PC-9 (cell line): ENCODE data around the gene TRIM36. TPM values are rescaled to one million over a fixed set of nuclear protein-coding genes. Genes with fewer than 3 reads are reported as not detected.

Experiments
- BruUV-seq: library from RNA; stranded (reverse); fragments of 400-500 nt; replicated peaks from 2 replicates; lab custom pipeline; 2021; lab: Mats Ljungman, UMichigan
- CTCF ChIA-PET: fragments of 300-600 bp; sonication (Branson Sonifier 250); formaldehyde crosslinking; loops from one replicate; lab custom pipeline; 2022; ENCODE audit warnings: antibody characterized with exemption; lab: Charles Lee
- POLR2A ChIA-PET: fragments of 300-600 bp; sonication (Branson Sonifier 250); formaldehyde crosslinking; loops from one replicate; lab custom pipeline; 2022; ENCODE audit warnings: antibody characterized with exemption; ENCODE audit not compliant: unreplicated experiment; lab: Charles Lee
- DNase-seq, 2 experiments: peaks; one replicate each; pipeline versions ENCODE4 v3.0.0 to v3.0.0-alpha.2; 2015 to 2022; ENCODE audit warnings: mixed read lengths in 1 of 2
- H2AFZ ChIP-seq: fragments of 200-600 bp; sonication (generic); 2 replicates; pipeline ENCODE4 v1.8.1; 2017; ENCODE audit warnings: antibody characterized with exemption
- H3F3A ChIP-seq: fragments of 200-600 bp; sonication (generic); 2 replicates; pipeline ENCODE4 v1.8.1; 2017; ENCODE audit warnings: antibody characterized with exemption, mild to moderate bottlenecking, low read depth; ENCODE audit not compliant: insufficient read depth
- H3K27ac ChIP-seq: fragments of 200-600 bp; sonication (generic); 2 replicates; pipeline ENCODE4 v1.6.1; 2016; ENCODE audit warnings: mixed run types
- H3K27me3 ChIP-seq: fragments of 200-600 bp; sonication (generic); 2 replicates; pipeline ENCODE4 v1.6.1; 2016; ENCODE audit warnings: low read depth, mixed run types; ENCODE audit not compliant: insufficient read depth
- H3K36me3 ChIP-seq: fragments of 200-600 bp; sonication (generic); 2 replicates; pipeline ENCODE4 v1.6.1; 2016; ENCODE audit warnings: low read depth, mixed run types
- H3K4me1 ChIP-seq: fragments of 200-600 bp; sonication (generic); replicated peaks from 2 replicates; pipeline ENCODE4 v1.6.1; 2016; ENCODE audit warnings: mixed run types; ENCODE audit not compliant: insufficient read depth
- H3K4me2 ChIP-seq: fragments of 200-600 bp; sonication (generic); 2 replicates; pipeline ENCODE4 v1.6.1; 2017; ENCODE audit warnings: mixed run types
- H3K4me3 ChIP-seq: fragments of 200-600 bp; sonication (generic); 2 replicates; pipeline ENCODE4 v1.6.1; 2016; ENCODE audit warnings: mixed run types
- H3K79me2 ChIP-seq: fragments of 200-600 bp; sonication (generic); 2 replicates; pipeline ENCODE4 v1.6.1; 2017; ENCODE audit warnings: low read depth, mixed run types
- H3K9me2 ChIP-seq: fragments of 200-600 bp; sonication (generic); 2 replicates; pipeline ENCODE4 v1.8.1; 2017; ENCODE audit warnings: mild to moderate bottlenecking; ENCODE audit not compliant: insufficient read depth
- H3K9me3 ChIP-seq: fragments of 200-600 bp; sonication (generic); 2 replicates; pipeline ENCODE4 v1.8.1; 2016; ENCODE audit warnings: low read depth; ENCODE audit not compliant: insufficient read depth
- H4K20me1 ChIP-seq: fragments of 200-600 bp; sonication (generic); 2 replicates; pipeline ENCODE4 v1.8.1; 2017; ENCODE audit not compliant: insufficient read depth
- CTCF ChIP-seq: fragments of 200-600 bp; sonication (generic); conservative IDR thresholded peaks from 2 replicates; pipeline ENCODE4 v1.6.1; 2017; ENCODE audit warnings: mixed run types, antibody characterized with exemption, mild to moderate bottlenecking, moderate library complexity
- EZH2 ChIP-seq: fragments of 200-600 bp; sonication (generic); IDR thresholded peaks from 2 replicates; pipeline ENCODE4 v1.8.0; 2017; ENCODE audit warnings: antibody characterized with exemption, low read depth
- intact Hi-C: fragments of 100-400 bp; cut with micrococcal nuclease; formaldehyde crosslinking; loops from one replicate; pipeline ENCODE4 v1.10.0; 2022; ENCODE audit not compliant: unreplicated experiment
- total RNA-seq: library from RNA; stranded (reverse); gene quantifications from 2 replicates; pipeline ENCODE4 v1.2.3, GENCODE V29; 2021

Gene TRIM36
- total RNA-seq, 1 experiment from 2014 or later = 0.22 TPM

DNA sequence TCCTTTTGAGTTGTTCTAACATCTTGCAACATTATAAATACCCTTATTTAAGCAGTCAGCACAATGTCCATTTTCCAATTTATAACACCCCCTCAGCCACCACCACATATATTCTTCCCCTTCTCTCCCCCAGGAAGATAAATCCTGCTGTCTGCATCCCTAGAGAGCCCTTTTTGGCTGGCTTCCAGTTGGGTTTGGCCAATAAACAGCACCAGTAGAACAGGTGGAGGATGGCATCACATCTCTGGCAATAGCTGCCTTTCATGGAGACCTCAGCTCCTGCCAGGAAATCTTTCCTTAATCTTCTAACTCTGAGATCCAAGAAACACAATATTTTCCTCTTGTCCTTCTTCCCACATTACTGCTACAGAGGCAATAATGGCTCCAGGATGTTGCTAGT, 53.7 kb downstream of the TRIM36 start:
- DNase-seq = no peak
- Histone ChIP-seq H3K9me2 (no peaks in the 10 kb centered on the region), H3K4me1 (no peaks in the 10 kb centered on the region), H3K79me2 (no peaks in the 10 kb centered on the region), H3K36me3 (no peaks in the 10 kb centered on the region), H2AFZ (no peak overlapping the region), H3K27me3 (0 out of 2 replicates have a peak, but pooled peaks cover 5% of the 10 kb centered on the region), H3K9me3 (no peaks in the 10 kb centered on the region), H3K4me2 (no peak overlapping the region), H3F3A (no peaks in the 10 kb centered on the region), H3K4me3 (no peak overlapping the region), H4K20me1 (no peaks in the 10 kb centered on the region), H3K27ac (no peak overlapping the region)
- ChIA-PET POLR2A (interaction anchor here (0.6 kb wide), 1 partner anchor 542 kb away, joined by 3 read pairs; no protein-coding TSS in a partner anchor), CTCF (no interaction called here)
- intact Hi-C loops = no loop called here
- no TSS peak for BruUV-seq
- no peak for TF ChIP-seq EZH2
- no peak for TF ChIP-seq CTCF

DNA sequence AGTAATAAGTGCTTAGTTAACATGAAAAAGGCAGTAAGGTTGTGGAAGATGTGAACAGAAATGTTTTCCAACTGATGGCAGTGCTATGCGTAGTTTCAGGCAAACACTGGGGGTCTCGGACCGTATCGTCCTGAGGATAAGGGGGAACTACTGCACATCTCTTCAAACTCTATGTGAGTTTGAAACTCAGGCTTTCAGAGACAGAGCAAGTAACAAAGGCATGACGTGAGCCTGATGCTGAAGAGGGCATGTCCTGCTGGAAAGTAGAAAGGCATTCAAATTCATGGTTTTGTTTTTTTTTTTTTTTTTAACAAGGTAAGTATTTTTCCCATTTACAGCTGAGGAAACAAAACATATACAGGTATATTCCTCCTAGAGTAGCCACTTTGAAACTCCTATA, 59.9 kb downstream of the TRIM36 start:
- Histone ChIP-seq H3K4me1 (no peaks in the 10 kb centered on the region), H4K20me1 (no peaks in the 10 kb centered on the region), H3K27me3 (0 out of 2 replicates have a peak, but pooled peaks cover under 1% of the 10 kb centered on the region), H3K36me3 (no peaks in the 10 kb centered on the region), H3K9me3 (no peaks in the 10 kb centered on the region), H3K4me2 (no peak overlapping the region), H3K27ac (no peak overlapping the region), H3K4me3 (no peak overlapping the region), H2AFZ (no peak overlapping the region), H3F3A (no peaks in the 10 kb centered on the region), H3K9me2 (no peaks in the 10 kb centered on the region), H3K79me2 (no peaks in the 10 kb centered on the region)
- POLR2A ChIA-PET = no interaction called here
- no peak for DNase-seq
- BruUV-seq = no TSS peak
- CTCF ChIA-PET = no interaction called here
- intact Hi-C loops = no loop called here
- TF ChIP-seq CTCF = no peak
- no peak for TF ChIP-seq EZH2

GRCh38 chr5:115109356-115109755, 60.4 kb downstream of the TRIM36 start:
- Histone ChIP-seq H3K27ac (no peak overlapping the region), H3F3A (no peaks in the 10 kb centered on the region), H3K4me1 (no peaks in the 10 kb centered on the region), H3K27me3 (no peaks in the 10 kb centered on the region), H2AFZ (no peak overlapping the region), H3K36me3 (no peaks in the 10 kb centered on the region), H3K9me2 (no peaks in the 10 kb centered on the region), H3K79me2 (no peaks in the 10 kb centered on the region), H3K4me3 (no peak overlapping the region), H3K4me2 (no peak overlapping the region), H4K20me1 (no peaks in the 10 kb centered on the region), H3K9me3 (no peaks in the 10 kb centered on the region)
- no peak for DNase-seq
- POLR2A ChIA-PET = no interaction called here
- CTCF ChIA-PET = no interaction called here
- intact Hi-C loops = no loop called here
- TF ChIP-seq CTCF (no peak), EZH2 (no peak)
- BruUV-seq = no TSS peak
